ENCODE results near the gene MYO1E. TPM values are rescaled to one million over a fixed set of nuclear protein-coding genes. Genes with fewer than 3 reads are reported as not detected.

The MYO1E gene
- total RNA-seq, 6 experiments from 2014 or later = 45.2 to 139 (median 68.9) TPM

GRCh38 chr15:59115047-59115446 lies 257.6 kb downstream of the MYO1E start:
- 61% methylated on average over 2 of the region's 2 CpGs for WGBS (ENCODE audit: insufficient coverage, low coverage, low lambda C conversion rate, missing lambda C conversion rate)
- intact Hi-C loops (cut with DNase I) = no loop called here

GRCh38 chr15:59111251-59111650 lies 261.4 kb downstream of the MYO1E start:
- intact Hi-C loops (cut with DNase I) = no loop called here
- TF ChIP-seq POLR2A (IDR thresholded peaks at IDR 0.05) = no peak
- no peak for TF ChIP-seq CTCF (IDR thresholded peaks at IDR 0.05)
- Histone ChIP-seq H3K27ac (no peak overlapping the region), H3K36me3 (no peaks in the 10 kb centered on the region), H3K4me1 (no peaks in the 10 kb centered on the region), H3K9me3 (no peaks in the 10 kb centered on the region), H3K4me3 (no peak overlapping the region), H3K27me3 (no peaks in the 10 kb centered on the region)
- ATAC-seq (no peak), DNase-seq (no peak)
- 92% methylated on average over 2 of the region's 4 CpGs for WGBS (ENCODE audit: insufficient coverage, low coverage, low lambda C conversion rate, missing lambda C conversion rate)

More at GRCh38 chr15:59115047-59115446, 257.6 kb downstream of the MYO1E start:
- H3K4me1 ChIP-seq = no peaks in the 10 kb centered on the region
- H3K36me3 ChIP-seq = no peaks in the 10 kb centered on the region
- no peaks in the 10 kb centered on the region for H3K9me3 ChIP-seq
- no peak overlapping the region for H3K4me3 ChIP-seq
- no peaks in the 10 kb centered on the region for H3K27me3 ChIP-seq
- TF ChIP-seq POLR2A (IDR thresholded peaks at IDR 0.05) (no peak), CTCF (IDR thresholded peaks at IDR 0.05) (no peak)
- no peak overlapping the region for H3K27ac ChIP-seq
- DNase-seq = no peak
- ATAC-seq = no peak

- ATAC-seq = no peak
- H3K4me1 ChIP-seq = no peaks in the 10 kb centered on the region
- H3K36me3 ChIP-seq = no peaks in the 10 kb centered on the region
- WGBS (ENCODE audit: insufficient coverage, low coverage, low lambda C conversion rate, missing lambda C conversion rate) = 45% methylated on average over 2 of the region's 2 CpGs
- TF ChIP-seq POLR2A (IDR thresholded peaks at IDR 0.05) (no peak), CTCF (IDR thresholded peaks at IDR 0.05) (no peak)
- H3K9me3 ChIP-seq = no peaks in the 10 kb centered on the region
- no peak overlapping the region for H3K27ac ChIP-seq
- H3K4me3 ChIP-seq = peak overlapping the region in 1 of 3 donors; percentile 65
- intact Hi-C loops (cut with DNase I) = no loop called here
- no peak for DNase-seq
- no peaks in the 10 kb centered on the region for H3K27me3 ChIP-seq
These were observed 266.8 kb downstream of the MYO1E start for GRCh38 chr15:59105854-59106253.

- TF ChIP-seq CTCF (IDR thresholded peaks at IDR 0.05) (no peak), POLR2A (IDR thresholded peaks at IDR 0.05) (no peak)
- H3K27me3 ChIP-seq = no peaks in the 10 kb centered on the region
- ATAC-seq = peak; percentile 99 to 100 (median 100)
- peak within 1 kb of the TSS; percentile 42 to 65 (median 58) for H3K4me3 ChIP-seq
- DNase-seq = peak; percentile 80 to 87 (median 82)
- 4% methylated on average over 23 of the region's 57 CpGs for WGBS (ENCODE audit: insufficient coverage, low coverage, low lambda C conversion rate, missing lambda C conversion rate)
- no peak within 1 kb of the TSS for H3K27ac ChIP-seq
- H3K4me1 ChIP-seq = no peaks in the 10 kb centered on the region
- H3K36me3 ChIP-seq = no peaks in the 10 kb centered on the region
- intact Hi-C loops (cut with DNase I) = no loop called here
- no peaks in the 10 kb centered on the region for H3K9me3 ChIP-seq
These were observed 267.5 kb downstream of the MYO1E start, which contains the start of gene CCNB2 for GRCh38 chr15:59104912-59105732. CCNB2 (plus strand) TSS chr15:59105146; CDS start chr15:59105269, 123 bp downstream.
